Upper lobe of right lung (tissue), 1 donor: ENCODE data around the gene NKX1-1. TPM values are rescaled to one million over a fixed set of nuclear protein-coding genes. Genes with fewer than 3 reads are reported as not detected.
A peak's percentile ranks its signal among the peaks of the same experiment; 100 is the strongest.

Experiments used
- ATAC-seq: fragments of 200-7000 bp; cut with Tn5 transposase; one replicate; pipeline ENCODE4 v1.9.1; 2020; ENCODE audit warnings: mild to moderate bottlenecking, moderate library complexity
- DNase-seq: peaks from one replicate; pipeline ENCODE4 v3.0.0-alpha.2; 2020
- H3K27ac ChIP-seq: fragments of 200-600 bp; one replicate; pipeline ENCODE4 v1.8.0; 2022
- H3K27me3 ChIP-seq: fragments of 200-600 bp; one replicate; pipeline ENCODE4 v1.8.0; 2022; ENCODE audit warnings: mild to moderate bottlenecking
- H3K36me3 ChIP-seq: fragments of 200-600 bp; one replicate; pipeline ENCODE4 v1.8.0; 2022
- H3K4me1 ChIP-seq: fragments of 200-600 bp; one replicate; pipeline ENCODE4 v1.8.0; 2022
- H3K4me3 ChIP-seq: fragments of 200-600 bp; one replicate; pipeline ENCODE4 v1.8.0; 2022; ENCODE audit warnings: mild to moderate bottlenecking
- H3K9me3 ChIP-seq: fragments of 200-600 bp; one replicate; pipeline ENCODE4 v1.8.0; 2022
- intact Hi-C: fragments of 100-400 bp; cut with DNase I; formaldehyde crosslinking; loops from one replicate; pipeline ENCODE4 v1.11.0; 2022
- total RNA-seq: library from RNA; stranded (reverse); fragmentation: NEBNext Ultra II Directional; extraction: Animal tissue kit (Norgen Biotek cat#: 25700); gene quantifications from one replicate; pipeline ENCODE4 v1.2.1, GENCODE V29; 2021
- TF ChIP-seq, protein P1 (sequence below): fragments of 200-600 bp; IDR thresholded peaks from one replicate; pipeline ENCODE4 v1.8.0; 2022; ENCODE audit warnings: antibody characterized with exemption
- donor health status: DM: no; HTN: yes; CAD: no; lungs with severe emphysema.

NKX1-1 gene
- total RNA-seq, 1 donor from 2014 or later: not detected

- no peak overlapping the region for H3K27ac ChIP-seq
- TF ChIP-seq, protein P1, sequence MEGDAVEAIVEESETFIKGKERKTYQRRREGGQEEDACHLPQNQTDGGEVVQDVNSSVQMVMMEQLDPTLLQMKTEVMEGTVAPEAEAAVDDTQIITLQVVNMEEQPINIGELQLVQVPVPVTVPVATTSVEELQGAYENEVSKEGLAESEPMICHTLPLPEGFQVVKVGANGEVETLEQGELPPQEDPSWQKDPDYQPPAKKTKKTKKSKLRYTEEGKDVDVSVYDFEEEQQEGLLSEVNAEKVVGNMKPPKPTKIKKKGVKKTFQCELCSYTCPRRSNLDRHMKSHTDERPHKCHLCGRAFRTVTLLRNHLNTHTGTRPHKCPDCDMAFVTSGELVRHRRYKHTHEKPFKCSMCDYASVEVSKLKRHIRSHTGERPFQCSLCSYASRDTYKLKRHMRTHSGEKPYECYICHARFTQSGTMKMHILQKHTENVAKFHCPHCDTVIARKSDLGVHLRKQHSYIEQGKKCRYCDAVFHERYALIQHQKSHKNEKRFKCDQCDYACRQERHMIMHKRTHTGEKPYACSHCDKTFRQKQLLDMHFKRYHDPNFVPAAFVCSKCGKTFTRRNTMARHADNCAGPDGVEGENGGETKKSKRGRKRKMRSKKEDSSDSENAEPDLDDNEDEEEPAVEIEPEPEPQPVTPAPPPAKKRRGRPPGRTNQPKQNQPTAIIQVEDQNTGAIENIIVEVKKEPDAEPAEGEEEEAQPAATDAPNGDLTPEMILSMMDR: no peak
- intact Hi-C loops: loop anchor here (5.0 kb wide), 1 partner anchor 267 kb away; no protein-coding TSS in a partner anchor
Observed at GRCh38 chr4:1359976-1360375, 46.3 kb downstream of the NKX1-1 start.

DNA sequence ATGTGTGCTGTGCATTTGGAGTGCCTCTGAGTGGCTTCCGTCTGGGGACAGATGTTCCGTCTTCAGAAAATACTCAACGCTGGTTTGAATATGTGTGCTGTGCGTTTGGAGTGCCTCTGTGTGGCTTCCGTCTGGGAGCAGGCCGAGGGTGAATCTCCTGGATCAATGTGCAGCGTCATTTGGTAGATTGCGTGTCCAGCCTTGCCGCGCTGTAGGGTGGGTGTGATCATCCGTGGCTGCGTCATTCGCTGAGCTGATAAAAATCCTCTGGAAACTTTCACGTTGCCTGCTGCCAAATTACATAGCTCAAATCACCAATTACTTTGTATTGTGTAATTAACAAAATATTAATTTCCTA, 47.1 kb downstream of the NKX1-1 start:
- ATAC-seq (no peak), DNase-seq (no peak)
- Histone ChIP-seq H3K9me3 (no peaks in the 10 kb centered on the region), H3K27ac (no peak overlapping the region), H3K36me3 (peaks cover 24% of the 10 kb centered on the region), H3K4me3 (no peak overlapping the region), H3K27me3 (no peaks in the 10 kb centered on the region), H3K4me1 (no peaks in the 10 kb centered on the region)
- intact Hi-C loops: loop anchor here (5.0 kb wide), 1 partner anchor 268 kb away; no protein-coding TSS in a partner anchor
- TF ChIP-seq, protein P1: no peak

More at GRCh38 chr4:1359976-1360375, 46.3 kb downstream of the NKX1-1 start:
- no peaks in the 10 kb centered on the region for H3K9me3 ChIP-seq
- DNase-seq (no peak), ATAC-seq (no peak)
- H3K27me3 ChIP-seq: no peaks in the 10 kb centered on the region
- H3K4me3 ChIP-seq: no peak overlapping the region
- peaks cover 16% of the 10 kb centered on the region for H3K36me3 ChIP-seq
- peaks cover 5% of the 10 kb centered on the region for H3K4me1 ChIP-seq

GRCh38 chr4:1358421-1359143, 47.7 kb downstream of the NKX1-1 start:
- no peaks in the 10 kb centered on the region for H3K4me1 ChIP-seq
- H3K9me3 ChIP-seq: no peaks in the 10 kb centered on the region
- TF ChIP-seq, protein P1: no peak
- DNase-seq (no peak), ATAC-seq (no peak)
- H3K36me3 ChIP-seq: peaks cover 27% of the 10 kb centered on the region
- intact Hi-C loops: loop anchor here (5.0 kb wide), 1 partner anchor 269 kb away; no protein-coding TSS in a partner anchor
- no peak overlapping the region for H3K4me3 ChIP-seq
- H3K27ac ChIP-seq: no peak overlapping the region
- H3K27me3 ChIP-seq: no peaks in the 10 kb centered on the region

GRCh38 chr4:1357356-1358248, 48.6 kb downstream of the NKX1-1 start:
- no peaks in the 10 kb centered on the region for H3K9me3 ChIP-seq
- DNase-seq (no peak), ATAC-seq (no peak)
- intact Hi-C loops: loop anchor here (5.0 kb wide), 1 partner anchor 270 kb away; no protein-coding TSS in a partner anchor
- TF ChIP-seq, protein P1: no peak
- H3K36me3 ChIP-seq: peaks cover 37% of the 10 kb centered on the region
- no peaks in the 10 kb centered on the region for H3K27me3 ChIP-seq
- no peaks in the 10 kb centered on the region for H3K4me1 ChIP-seq
- no peak overlapping the region for H3K4me3 ChIP-seq
- H3K27ac ChIP-seq: no peak overlapping the region

DNA sequence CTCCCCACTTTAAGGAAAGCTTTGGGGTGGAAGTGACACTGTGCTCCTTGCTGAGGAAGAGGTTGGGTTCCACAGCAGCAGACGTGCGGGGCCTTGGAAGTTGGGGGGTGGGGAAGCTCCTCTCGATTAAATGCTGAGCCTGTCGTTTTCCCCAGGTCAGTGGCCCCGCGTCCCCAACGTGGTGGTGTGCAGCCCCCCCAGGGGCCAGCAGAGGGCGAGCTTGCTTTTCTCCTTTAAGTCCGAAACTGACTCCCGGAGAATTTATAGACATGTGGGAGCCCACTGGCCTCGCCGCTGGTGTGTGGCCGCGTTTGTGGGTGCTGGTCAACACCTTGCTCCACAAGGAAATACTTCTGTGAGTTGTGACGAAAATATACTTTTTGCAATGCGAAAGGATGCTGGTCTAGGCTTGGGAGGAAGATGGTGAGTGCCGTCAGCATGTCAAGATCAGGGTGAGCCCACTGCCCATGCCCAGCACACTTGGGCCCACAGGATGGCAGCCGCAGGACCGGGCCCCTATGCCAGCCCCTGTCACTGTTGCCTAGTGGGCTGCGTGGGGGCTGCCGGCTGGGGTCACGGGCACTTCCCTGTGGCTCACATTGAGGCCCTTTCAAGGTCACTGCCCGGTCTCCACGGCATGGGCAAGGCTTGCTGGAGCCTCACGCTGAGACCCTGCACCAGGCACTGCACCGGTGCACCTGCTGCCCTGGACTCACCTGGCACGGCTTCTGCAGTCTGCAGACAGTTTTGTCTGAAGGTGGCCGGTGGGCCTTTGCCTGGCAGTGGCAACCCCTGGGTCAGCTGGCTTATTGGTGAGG, 49.9 kb downstream of the NKX1-1 start:
- no peaks in the 10 kb centered on the region for H3K4me1 ChIP-seq
- DNase-seq (no peak), ATAC-seq (peak; percentile 53)
- intact Hi-C loops: loop anchor here (5.0 kb wide), 1 partner anchor 271 kb away; no protein-coding TSS in a partner anchor
- no peak overlapping the region for H3K27ac ChIP-seq
- TF ChIP-seq, protein P1: peak; percentile 84
- no peaks in the 10 kb centered on the region for H3K27me3 ChIP-seq
- no peaks in the 10 kb centered on the region for H3K9me3 ChIP-seq
- peaks cover 43% of the 10 kb centered on the region for H3K36me3 ChIP-seq
- no peak overlapping the region for H3K4me3 ChIP-seq
